SK-N-SH treated with all-trans-retinoic acid at 6 μM for 48 hours (cell line): Measurements from ENCODE around the gene GABBR2.

Source experiments
- ATAC-seq: fragments of 200-7000 bp; cut with Tn5 transposase; 3 replicates; pipeline ENCODE4 v1.9.1; 2020; ENCODE audit warnings: mild to moderate bottlenecking, moderate library complexity
- ARNTL ChIP-seq: fragments of 450-650 bp; formaldehyde crosslinking; IDR thresholded peaks from 2 replicates; pipeline ENCODE4 v1.5.0; 2020; ENCODE audit warnings: low read depth, mild to moderate bottlenecking, moderate library complexity, borderline replicate concordance
- BACH2 ChIP-seq: fragments of 250-450 bp; sonication (Bioruptor Pico); IDR thresholded peaks from 2 replicates; pipeline ENCODE4 v1.9.0; 2021; ENCODE audit warnings: mild to moderate bottlenecking, borderline replicate concordance
- CREB5 ChIP-seq: fragments of 250-450 bp; sonication (Bioruptor Pico); IDR thresholded peaks from 2 replicates; pipeline ENCODE4 v1.5.1; 2020; ENCODE audit warnings: low read depth, mild to moderate bottlenecking, moderate library complexity
- CSDC2 ChIP-seq: fragments of 250-450 bp; sonication (Bioruptor Pico); IDR thresholded peaks from 2 replicates; pipeline ENCODE4 v1.5.0; 2020; ENCODE audit warnings: mild to moderate bottlenecking, moderate library complexity
- CSRNP3 ChIP-seq: fragments of 250-450 bp; sonication (Bioruptor Pico); IDR thresholded peaks from 2 replicates; pipeline ENCODE4 v1.5.1; 2021; ENCODE audit warnings: mild to moderate bottlenecking, moderate library complexity
- ESRRG ChIP-seq: fragments of 250-450 bp; sonication (Bioruptor Pico); IDR thresholded peaks from 2 replicates; pipeline ENCODE4 v1.6.1; 2021; ENCODE audit warnings: mild to moderate bottlenecking
- ISL1 ChIP-seq: fragments of 250-450 bp; sonication (Bioruptor Pico); IDR thresholded peaks from 2 replicates; pipeline ENCODE4 v2.1.2; 2022; ENCODE audit warnings: mild to moderate bottlenecking, moderate library complexity
- OSR1 ChIP-seq: fragments of 250-450 bp; sonication (Bioruptor Pico); IDR thresholded peaks from 2 replicates; pipeline ENCODE4 v1.8.0; 2022; ENCODE audit warnings: moderate library complexity, mild to moderate bottlenecking, inconsistent platforms
- PATZ1 ChIP-seq: fragments of 250-450 bp; sonication (Bioruptor Pico); IDR thresholded peaks from 2 replicates; pipeline ENCODE4 v1.8.0; 2020; ENCODE audit warnings: mild to moderate bottlenecking, moderate library complexity, borderline replicate concordance
- POU6F1 ChIP-seq: fragments of 250-450 bp; sonication (Bioruptor Pico); IDR thresholded peaks from 2 replicates; pipeline ENCODE4 v1.8.0; 2021; ENCODE audit warnings: low read depth, mild to moderate bottlenecking, moderate library complexity, borderline replicate concordance
- PPARA ChIP-seq: fragments of 250-450 bp; sonication (Bioruptor Pico); IDR thresholded peaks from 2 replicates; pipeline ENCODE4 v1.5.0; 2020; ENCODE audit warnings: mild to moderate bottlenecking, borderline replicate concordance
- RARB ChIP-seq: fragments of 250-450 bp; sonication (Bioruptor Pico); IDR thresholded peaks from 2 replicates; pipeline ENCODE4 v1.8.0; 2021; ENCODE audit warnings: mild to moderate bottlenecking, moderate library complexity
- SNAI2 ChIP-seq: fragments of 250-450 bp; sonication (Bioruptor Pico); IDR thresholded peaks from 2 replicates; pipeline ENCODE4 v1.5.0; 2020; ENCODE audit warnings: mild to moderate bottlenecking, moderate library complexity
- TCF4 ChIP-seq: fragments of 250-450 bp; sonication (Bioruptor Pico); IDR thresholded peaks from 2 replicates; pipeline ENCODE4 v1.8.0; 2021; ENCODE audit warnings: mild to moderate bottlenecking, moderate library complexity, borderline replicate concordance
- TOX ChIP-seq: fragments of 250-450 bp; sonication (Bioruptor Pico); IDR thresholded peaks from 2 replicates; pipeline ENCODE4 v1.8.0; 2021; ENCODE audit warnings: mild to moderate bottlenecking, moderate library complexity, borderline replicate concordance
- TSHZ2 ChIP-seq: fragments of 250-450 bp; sonication (Bioruptor Pico); IDR thresholded peaks from 2 replicates; pipeline ENCODE4 v1.5.0; 2020; ENCODE audit warnings: mild to moderate bottlenecking, moderate library complexity
- ZC3H10 ChIP-seq: fragments of 250-450 bp; sonication (Bioruptor Pico); IDR thresholded peaks from 2 replicates; pipeline ENCODE4 v1.5.1; 2021; ENCODE audit warnings: mild to moderate bottlenecking, moderate library complexity
- ZFP3 ChIP-seq: fragments of 250-450 bp; sonication (Bioruptor Pico); IDR thresholded peaks from 2 replicates; pipeline ENCODE4 v1.5.0; 2020; ENCODE audit warnings: mild to moderate bottlenecking, moderate library complexity
- ZFP30 ChIP-seq: fragments of 450-650 bp; formaldehyde crosslinking; IDR thresholded peaks from 2 replicates; pipeline ENCODE4 v1.5.0; 2022; ENCODE audit warnings: mild to moderate bottlenecking, moderate library complexity
- ZNF565 ChIP-seq: fragments of 450-650 bp; formaldehyde crosslinking; conservative IDR thresholded peaks from 2 replicates; pipeline ENCODE4 v1.5.0; 2020; ENCODE audit warnings: low read depth, mild to moderate bottlenecking, moderate library complexity
- ZNF70 ChIP-seq: fragments of 450-650 bp; formaldehyde crosslinking; IDR thresholded peaks from 2 replicates; pipeline ENCODE4 v1.5.0; 2020; ENCODE audit warnings: mild to moderate bottlenecking, moderate library complexity

Gene GABBR2

GRCh38 chr9:98750364-98751060 lies 41.8 kb upstream of the GABBR2 start:
- TF ChIP-seq ARNTL (no peak), ISL1 (no peak), TSHZ2 (CRISPR knock-in tag) (no peak), PATZ1 (CRISPR knock-in tag) (no peak), ZC3H10 (no peak), RARB (CRISPR knock-in tag) (no peak), ZNF70 (CRISPR knock-in tag) (no peak), SNAI2 (no peak), CSRNP3 (CRISPR knock-in tag) (no peak), OSR1 (no peak), POU6F1 (CRISPR knock-in tag) (no peak), ZFP30 (no peak)
- TF ChIP-seq, all 23 proteins: peak for 0
- ATAC-seq: no peak

GRCh38 chr9:98747476-98747875 lies 38.7 kb upstream of the GABBR2 start:
- no peak for TF ChIP-seq RARB (CRISPR knock-in tag)
- no peak for TF ChIP-seq PATZ1 (CRISPR knock-in tag)
- TF ChIP-seq ESRRG (CRISPR knock-in tag): no peak
- no peak for TF ChIP-seq TSHZ2 (CRISPR knock-in tag)
- TF ChIP-seq BACH2: no peak
- no peak for TF ChIP-seq SNAI2
- TF ChIP-seq TCF4 (CRISPR knock-in tag): no peak
- TF ChIP-seq CSDC2 (CRISPR knock-in tag): no peak
- no peak for TF ChIP-seq ZFP30
- TF ChIP-seq ZFP3: no peak
- TF ChIP-seq POU6F1 (CRISPR knock-in tag): no peak
- no peak for TF ChIP-seq ARNTL
- no peak for TF ChIP-seq CSRNP3 (CRISPR knock-in tag)
- TF ChIP-seq PPARA (CRISPR knock-in tag): no peak
- TF ChIP-seq ZNF565 (CRISPR knock-in tag): no peak
- no peak for TF ChIP-seq CREB5 (CRISPR knock-in tag)
- no peak for TF ChIP-seq ISL1
- TF ChIP-seq TOX (CRISPR knock-in tag): no peak
- ATAC-seq: no peak
